Endodermal cell (in vitro differentiated cells): ENCODE data around the gene ATP13A3. TPM values are rescaled to one million over a fixed set of nuclear protein-coding genes. Genes with fewer than 3 reads are reported as not detected.

Experiments used
- DNase-seq: peaks from one replicate; pipeline ENCODE4 v3.0.0-alpha.2; 2017
- H3K27ac ChIP-seq: 2 replicates; pipeline ENCODE4 v1.5.1; 2013; ENCODE audit warnings: mild to moderate bottlenecking, low read depth, low read length, moderate library complexity
- H3K27me3 ChIP-seq: 2 replicates; pipeline ENCODE4 v1.6.1; 2013; ENCODE audit warnings: mild to moderate bottlenecking, low read length, moderate library complexity; ENCODE audit not compliant: insufficient read depth, control insufficient read depth, poor library complexity, severe bottlenecking
- H3K36me3 ChIP-seq: 2 replicates; pipeline ENCODE4 v1.7.0; 2013; ENCODE audit warnings: mild to moderate bottlenecking, low read length, moderate library complexity; ENCODE audit not compliant: control insufficient read depth, insufficient read depth
- H3K4me1 ChIP-seq: one replicate; pipeline ENCODE4 v1.7.0; 2013; ENCODE audit warnings: low read length; ENCODE audit not compliant: control insufficient read depth, insufficient read depth
- H3K4me3 ChIP-seq: 2 replicates; pipeline ENCODE4 v1.5.1; 2013; ENCODE audit warnings: mild to moderate bottlenecking, low read length, moderate library complexity
- H3K9ac ChIP-seq: 2 replicates; pipeline ENCODE4 v1.6.1; 2013; ENCODE audit warnings: mild to moderate bottlenecking, low read length, moderate library complexity; ENCODE audit not compliant: poor library complexity, severe bottlenecking; ENCODE audit errors: extremely low read depth
- H3K9me3 ChIP-seq: 2 replicates; pipeline ENCODE4 v1.6.1; 2013; ENCODE audit warnings: mild to moderate bottlenecking, low read length, moderate library complexity; ENCODE audit not compliant: control insufficient read depth
- H3K27ac Mint-ChIP-seq: 2 replicates; pipeline ENCODE4 v1.8.0; 2020; ENCODE audit warnings: mixed read lengths
- H3K27me3 Mint-ChIP-seq: 2 replicates; pipeline ENCODE4 v1.8.0; 2021; ENCODE audit warnings: mild to moderate bottlenecking, mixed read lengths; ENCODE audit not compliant: insufficient read depth
- H3K36me3 Mint-ChIP-seq: 2 replicates; pipeline ENCODE4 v1.8.0; 2020; ENCODE audit warnings: low read depth, mixed read lengths
- H3K4me1 Mint-ChIP-seq: 2 replicates; pipeline ENCODE4 v1.8.0; 2020; ENCODE audit warnings: mixed read lengths
- H3K4me3 Mint-ChIP-seq: 2 replicates; pipeline ENCODE4 v1.8.0; 2020; ENCODE audit warnings: mild to moderate bottlenecking, moderate library complexity, mixed read lengths
- H3K9me3 Mint-ChIP-seq: 2 replicates; pipeline ENCODE4 v1.8.0; 2020; ENCODE audit warnings: mild to moderate bottlenecking, mixed read lengths
- WGBS, 2 experiments: methylation state at CpG; one replicate each; pipeline versions ENCODE4 v1.1.5 to v1.1.7; 2013; ENCODE audit warnings: missing lambda C conversion rate in 2 of 2, mixed read lengths in 1 of 2; ENCODE audit not compliant: insufficient coverage in 1 of 2, insufficient read length in 1 of 2; 5-methylcytosine and 5-hydroxymethylcytosine counted together
- total RNA-seq, 2 donors: library from RNA; stranded (reverse); fragmentation: NEBNext Ultra II Directional in 1 of 2; extraction: Animal tissue kit (Norgen Biotek cat#: 25700) in 1 of 2; gene quantifications; 2 replicates in 1 of 2; 3 replicates in 1 of 2; pipeline ENCODE4 v1.2.1, GENCODE V29; 2021
- TF ChIP-seq, protein P1 (sequence below): fragments of 200-600 bp; sonication (generic); conservative IDR thresholded peaks from 2 replicates; pipeline ENCODE4 v1.5.0; 2021; ENCODE audit warnings: antibody characterized with exemption, mild to moderate bottlenecking

ATP13A3 gene
- total RNA-seq, 2 donors from 2014 or later: 99.7 to 125 TPM

DNA sequence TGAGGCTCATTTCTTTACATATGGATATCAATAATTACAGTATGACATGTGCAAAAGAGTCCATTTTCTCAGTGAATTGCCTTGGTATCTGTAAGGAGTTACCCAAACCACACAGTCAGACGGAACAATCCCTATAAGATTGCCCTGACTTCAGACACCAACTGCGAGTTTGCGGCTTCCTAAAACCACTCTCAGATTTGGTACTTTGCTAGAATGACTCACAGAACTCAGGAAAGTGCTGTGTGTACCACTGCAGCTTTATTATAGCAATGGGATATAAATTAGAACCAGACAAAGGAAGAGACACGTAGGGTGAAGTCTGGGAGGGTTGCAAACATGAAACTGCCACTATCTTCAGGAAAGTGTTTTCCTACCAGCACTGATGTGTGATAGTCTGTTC, 45.8 kb upstream of the ATP13A3 start:
- TF ChIP-seq, protein P1, sequence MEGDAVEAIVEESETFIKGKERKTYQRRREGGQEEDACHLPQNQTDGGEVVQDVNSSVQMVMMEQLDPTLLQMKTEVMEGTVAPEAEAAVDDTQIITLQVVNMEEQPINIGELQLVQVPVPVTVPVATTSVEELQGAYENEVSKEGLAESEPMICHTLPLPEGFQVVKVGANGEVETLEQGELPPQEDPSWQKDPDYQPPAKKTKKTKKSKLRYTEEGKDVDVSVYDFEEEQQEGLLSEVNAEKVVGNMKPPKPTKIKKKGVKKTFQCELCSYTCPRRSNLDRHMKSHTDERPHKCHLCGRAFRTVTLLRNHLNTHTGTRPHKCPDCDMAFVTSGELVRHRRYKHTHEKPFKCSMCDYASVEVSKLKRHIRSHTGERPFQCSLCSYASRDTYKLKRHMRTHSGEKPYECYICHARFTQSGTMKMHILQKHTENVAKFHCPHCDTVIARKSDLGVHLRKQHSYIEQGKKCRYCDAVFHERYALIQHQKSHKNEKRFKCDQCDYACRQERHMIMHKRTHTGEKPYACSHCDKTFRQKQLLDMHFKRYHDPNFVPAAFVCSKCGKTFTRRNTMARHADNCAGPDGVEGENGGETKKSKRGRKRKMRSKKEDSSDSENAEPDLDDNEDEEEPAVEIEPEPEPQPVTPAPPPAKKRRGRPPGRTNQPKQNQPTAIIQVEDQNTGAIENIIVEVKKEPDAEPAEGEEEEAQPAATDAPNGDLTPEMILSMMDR: no peak
- no peaks in the 10 kb centered on the region for H3K4me1 ChIP-seq
- H3K9ac ChIP-seq: no peak overlapping the region
- DNase-seq: no peak
- no peaks in the 10 kb centered on the region for H3K27me3 ChIP-seq
- peaks cover 1% of the 10 kb centered on the region for H3K4me1 Mint-ChIP-seq
- H3K36me3 ChIP-seq: no peaks in the 10 kb centered on the region
- H3K27me3 Mint-ChIP-seq: peaks cover 1% of the 10 kb centered on the region
- H3K27ac Mint-ChIP-seq: no peak overlapping the region
- H3K9me3 Mint-ChIP-seq: peaks cover 18% of the 10 kb centered on the region
- H3K27ac ChIP-seq: no peak overlapping the region
- H3K4me3 ChIP-seq: no peak overlapping the region
- WGBS, 2 experiments: 56 to 73% methylated on average over 2 to 4 of the region's 4 CpGs
- no peaks in the 10 kb centered on the region for H3K36me3 Mint-ChIP-seq
- H3K9me3 ChIP-seq: peaks cover 14% of the 10 kb centered on the region
- H3K4me3 Mint-ChIP-seq: no peak overlapping the region

DNA sequence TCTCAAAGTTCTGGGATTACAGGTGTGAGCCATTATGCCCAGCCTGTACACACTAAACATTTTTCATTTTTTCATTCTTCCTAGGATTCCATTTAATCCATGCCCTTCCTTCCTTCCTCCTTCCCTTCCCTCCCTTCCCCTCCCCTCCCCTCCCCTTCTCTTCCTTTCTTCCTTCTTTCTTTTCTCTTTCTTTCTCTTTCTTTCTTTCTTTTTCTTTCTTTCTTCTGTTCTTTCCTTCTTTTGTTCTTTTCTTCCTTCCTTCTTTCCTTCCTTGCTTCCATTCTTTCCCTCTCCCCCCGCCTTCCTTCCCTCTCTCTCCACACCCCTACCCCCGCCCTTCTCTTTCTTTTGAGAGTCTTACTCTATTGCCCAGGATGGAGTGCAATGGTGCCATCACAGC, 40.9 kb upstream of the ATP13A3 start:
- H3K27ac Mint-ChIP-seq: no peak overlapping the region
- Histone ChIP-seq H3K4me1 (no peaks in the 10 kb centered on the region), H3K9me3 (no peaks in the 10 kb centered on the region), H3K27ac (no peak overlapping the region), H3K27me3 (no peaks in the 10 kb centered on the region), H3K4me3 (no peak overlapping the region), H3K9ac (no peak overlapping the region), H3K36me3 (no peaks in the 10 kb centered on the region)
- H3K27me3 Mint-ChIP-seq: no peaks in the 10 kb centered on the region
- TF ChIP-seq, protein P1: no peak
- no peak overlapping the region for H3K4me3 Mint-ChIP-seq
- DNase-seq: no peak
- 91% methylated on average over 2 of the region's 2 CpGs; no CpG with 5 or more reads in 1 of the 2 experiments for WGBS, 2 experiments
- peaks cover 8% of the 10 kb centered on the region for H3K9me3 Mint-ChIP-seq
- H3K4me1 Mint-ChIP-seq: peaks cover 3% of the 10 kb centered on the region
- no peaks in the 10 kb centered on the region for H3K36me3 Mint-ChIP-seq

DNA sequence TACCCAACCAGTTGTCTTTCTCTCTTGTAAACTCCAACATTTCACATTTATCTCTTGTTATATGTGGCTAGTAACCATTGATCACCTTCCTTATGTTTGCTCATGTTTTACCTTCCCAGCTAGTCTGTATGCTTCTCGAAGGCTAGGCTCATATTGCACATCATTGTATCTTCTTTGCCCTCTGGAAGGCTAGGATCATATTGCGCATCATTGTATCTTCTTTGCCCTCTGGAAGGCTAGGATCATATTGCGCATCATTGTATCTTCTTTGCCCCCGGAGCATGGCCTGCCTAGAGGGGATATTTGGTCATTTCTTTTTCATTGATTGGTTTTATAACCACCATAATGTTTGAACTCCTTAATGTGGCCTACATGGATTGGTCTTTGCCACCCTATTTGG, 39.4 kb upstream of the ATP13A3 start:
- no peaks in the 10 kb centered on the region for H3K27me3 ChIP-seq
- WGBS, 2 experiments: 86 to 88% methylated on average over 3 to 4 of the region's 4 CpGs
- Mint-ChIP-seq H3K36me3 (no peaks in the 10 kb centered on the region), H3K4me3 (no peak overlapping the region), H3K4me1 (peaks cover 16% of the 10 kb centered on the region), H3K9me3 (peaks cover 8% of the 10 kb centered on the region), H3K27me3 (no peaks in the 10 kb centered on the region), H3K27ac (no peak overlapping the region)
- no peak overlapping the region for H3K9ac ChIP-seq
- H3K27ac ChIP-seq: no peak overlapping the region
- peaks cover 12% of the 10 kb centered on the region for H3K4me1 ChIP-seq
- TF ChIP-seq, protein P1: no peak
- H3K36me3 ChIP-seq: no peaks in the 10 kb centered on the region
- DNase-seq: no peak
- H3K9me3 ChIP-seq: no peaks in the 10 kb centered on the region
- no peak overlapping the region for H3K4me3 ChIP-seq
